Retinal pigment epithelial cell (primary cell): ENCODE results near the gene MRPS34.

Source experiments
- DNase-seq: peaks from one replicate; pipeline ENCODE4 v3.0.0-alpha.2; 2010; ENCODE audit warnings: low read depth
- H3K4me3 ChIP-seq: 2 replicates; pipeline ENCODE4 v1.5.1; 2011; ENCODE audit warnings: mild to moderate bottlenecking, low read length, control low read depth, moderate library complexity
- CTCF ChIP-seq: conservative IDR thresholded peaks from 2 replicates; pipeline ENCODE4 v1.5.1; 2011; ENCODE audit warnings: low read depth, low read length, control low read depth, inconsistent platforms

The MRPS34 gene

GRCh38 chr16:1786242-1787055 lies 13.5 kb upstream of the MRPS34 start:
- no peak overlapping the region for H3K4me3 ChIP-seq
- DNase-seq: no peak
- TF ChIP-seq CTCF: no peak

- DNase-seq: no peak
- no peak for TF ChIP-seq CTCF
- no peak overlapping the region for H3K4me3 ChIP-seq
Measured at GRCh38 chr16:1785846-1786170, 12.9 kb upstream of the MRPS34 start.

GRCh38 chr16:1784977-1785845 lies 12.3 kb upstream of the MRPS34 start:
- no peak for TF ChIP-seq CTCF
- DNase-seq: no peak
- no peak overlapping the region for H3K4me3 ChIP-seq

GRCh38 chr16:1782408-1783264 lies 9.7 kb upstream of the MRPS34 start, which contains the start of the genes NUBP2 and SPSB3:
TSS of gene NUBP2 (plus strand) at chr16:1782960. CDS start at chr16:1783021, 61 bp downstream.
TSS of gene SPSB3 (minus strand) at chr16:1782571. CDS start at chr16:1781483, 1,088 bp downstream.
- TF ChIP-seq CTCF: no peak
- peak within 1 kb of the TSS; percentile 89 for H3K4me3 ChIP-seq
- DNase-seq: peak; percentile 100

- no peak for DNase-seq
- peak overlapping the region; percentile 89 for H3K4me3 ChIP-seq
- peak; percentile 12 for TF ChIP-seq CTCF
Measured at GRCh38 chr16:1781758-1782407, 8.9 kb upstream of the MRPS34 start.

- H3K4me3 ChIP-seq: peak overlapping the region; percentile 89
- no peak for TF ChIP-seq CTCF
- DNase-seq: no peak
Measured at GRCh38 chr16:1781254-1781653, 8.3 kb upstream of the MRPS34 start.
